Neural progenitor cell (in vitro differentiated cells): ENCODE results near the gene SMARCA4.

Experiments
- CTCF ChIP-seq: fragments of 200-600 bp; sonication (generic); IDR thresholded peaks from 2 replicates; pipeline ENCODE4 v1.5.1; 2017; ENCODE audit warnings: antibody characterized with exemption, mild to moderate bottlenecking
- EZH2 ChIP-seq: fragments of 200-600 bp; sonication (generic); IDR thresholded peaks from 2 replicates; pipeline ENCODE4 v1.6.1; 2017; ENCODE audit warnings: antibody characterized with exemption, mild to moderate bottlenecking, moderate library complexity
- EZH2phosphoT487 ChIP-seq: fragments of 200-600 bp; sonication (generic); IDR thresholded peaks from 2 replicates; pipeline ENCODE4 v1.6.1; 2017; ENCODE audit warnings: antibody characterized with exemption

DNA sequence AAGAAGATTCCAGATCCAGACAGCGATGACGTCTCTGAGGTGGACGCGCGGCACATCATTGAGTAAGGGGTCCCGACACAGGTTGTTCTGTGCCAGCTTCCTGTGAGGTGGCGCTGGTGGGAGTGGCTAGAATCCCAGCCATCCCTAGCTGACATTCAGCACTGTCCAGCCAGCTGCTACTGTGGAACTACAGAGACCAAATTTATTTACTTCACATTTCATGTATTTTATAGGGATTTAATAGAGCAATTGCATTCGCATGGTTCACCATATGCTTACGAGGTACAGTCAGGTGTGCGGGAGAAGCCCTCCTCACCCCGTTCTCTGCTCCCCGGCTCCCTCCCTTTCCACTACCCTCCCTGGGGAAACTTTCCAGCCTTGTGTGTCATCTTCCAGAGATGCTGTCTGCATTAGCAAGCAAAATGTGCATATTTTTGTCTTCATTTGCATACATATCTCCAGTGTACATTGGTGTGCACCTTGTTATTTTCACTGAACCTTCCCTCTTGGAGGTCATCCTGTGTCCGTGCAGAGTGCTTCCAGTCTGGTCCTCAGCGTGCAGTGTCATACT, 47.2 kb downstream of the SMARCA4 start:
- TF ChIP-seq CTCF (no peak), EZH2phosphoT487 (no peak), EZH2 (no peak)
